Endothelial cell of umbilical vein (primary cell): ENCODE results near the gene ZSCAN5B. TPM values are rescaled to one million over a fixed set of nuclear protein-coding genes. Genes with fewer than 3 reads are reported as not detected.
"Not testable (repeated sequence)": the region's sequence is repeated elsewhere in the genome, so short reads cannot be mapped to it uniquely, and the experiment has no call there.

Experiments used
- BruUV-seq: library from RNA; stranded (reverse); fragments of 400-500 nt; replicated peaks from 2 replicates; lab custom pipeline; 2021; lab: Mats Ljungman, UMichigan
- CTCF ChIA-PET: fragments of 300-600, 350-600 bp; sonication (Branson Sonifier 250); formaldehyde crosslinking; loops from one replicate; lab custom pipeline; 2021; ENCODE audit warnings: antibody characterized with exemption, inconsistent platforms; lab: Charles Lee
- POLR2A ChIA-PET: fragments of 300-600, 350-600 bp; sonication (Branson Sonifier 250); formaldehyde crosslinking; loops from one replicate; lab custom pipeline; 2021; ENCODE audit warnings: antibody characterized with exemption, inconsistent platforms; lab: Charles Lee
- DNase-seq: peaks from one replicate; pipeline ENCODE4 v3.0.0-alpha.2; 2011; ENCODE audit warnings: low read depth, low spot score
- FAIRE-seq: peaks from 2 replicates; lab custom pipeline; 2011; peaks lifted over from hg19 to GRCh38; lab: Jason Lieb, UNC
- H2AFZ ChIP-seq: 2 replicates; pipeline ENCODE4 v1.6.0; 2012; ENCODE audit warnings: low read depth, low read length, control low read depth, inconsistent platforms
- H3K27ac ChIP-seq: 2 replicates; pipeline ENCODE4 v1.5.1; 2011; ENCODE audit warnings: low read depth, mild to moderate bottlenecking, control low read depth, low read length, moderate library complexity; ENCODE audit not compliant: insufficient read depth
- H3K27me3 ChIP-seq, 2 experiments: 2 replicates each; pipeline versions ENCODE4 v1.6.0 to v1.6.1; 2011; ENCODE audit warnings: low read length in 2 of 2, mixed read lengths in 1 of 2; ENCODE audit not compliant: control insufficient read depth in 2 of 2, insufficient read depth in 2 of 2
- H3K36me3 ChIP-seq, 2 experiments: 2 replicates in 1 of 2; 3 replicates in 1 of 2; pipeline ENCODE4 v1.5.1; 2011; ENCODE audit warnings: low read length in 2 of 2, mild to moderate bottlenecking in 1 of 2, moderate library complexity in 1 of 2; ENCODE audit not compliant: control insufficient read depth in 2 of 2, insufficient read depth in 2 of 2; ENCODE audit errors: extremely low read depth in 1 of 2
- H3K4me1 ChIP-seq: 3 replicates; pipeline ENCODE4 v1.5.1; 2011; ENCODE audit warnings: mild to moderate bottlenecking, low read length; ENCODE audit not compliant: control insufficient read depth, insufficient read depth; ENCODE audit errors: extremely low read depth
- H3K4me2 ChIP-seq: 2 replicates; pipeline ENCODE4 v1.6.1; 2011; ENCODE audit warnings: low read length, control low read depth, mixed read lengths; ENCODE audit not compliant: insufficient read depth
- H3K4me3 ChIP-seq, 3 experiments: fragments of 200-600 bp in 1 of 3; sonication (generic), shearing (Covaris generic) in 1 of 3; replicated peaks in 1 of 3; 2 replicates each; pipeline ENCODE4 v1.5.1; 2011 to 2016; ENCODE audit warnings: control low read depth in 3 of 3, low read length in 3 of 3, mild to moderate bottlenecking in 2 of 3, inconsistent platforms in 1 of 3, low read depth in 1 of 3, moderate library complexity in 1 of 3; ENCODE audit not compliant: insufficient read depth in 1 of 3
- H3K79me2 ChIP-seq: 2 replicates; pipeline ENCODE4 v1.6.0; 2012; ENCODE audit warnings: low read length, inconsistent platforms; ENCODE audit not compliant: control insufficient read depth, insufficient read depth
- H3K9ac ChIP-seq: replicated peaks from 2 replicates; pipeline ENCODE3; 2011; ENCODE audit warnings: low read length, control low read depth; ENCODE audit not compliant: insufficient read depth; ENCODE audit errors: extremely low read depth
- H3K9me1 ChIP-seq: replicated peaks from 3 replicates; pipeline ENCODE4 v1.6.0; 2011; ENCODE audit warnings: mild to moderate bottlenecking, low read length; ENCODE audit not compliant: control insufficient read depth, insufficient read depth; ENCODE audit errors: extremely low read depth
- H3K9me3 ChIP-seq: replicated peaks from 2 replicates; pipeline ENCODE4 v1.5.1; 2012; ENCODE audit warnings: low read length, inconsistent platforms; ENCODE audit not compliant: control insufficient read depth, insufficient read depth
- H4K20me1 ChIP-seq: replicated peaks from 2 replicates; pipeline ENCODE3; 2011; ENCODE audit warnings: mild to moderate bottlenecking, low read length; ENCODE audit not compliant: control insufficient read depth, insufficient read depth; ENCODE audit errors: extremely low read depth
- EZH2 ChIP-seq: IDR thresholded peaks from 2 replicates; pipeline ENCODE4 v1.6.1; 2012; ENCODE audit warnings: borderline replicate concordance, low read depth, mild to moderate bottlenecking, moderate library complexity, low read length, inconsistent platforms; ENCODE audit not compliant: severe bottlenecking
- FOS ChIP-seq: IDR thresholded peaks from 2 replicates; pipeline ENCODE4 v1.6.1; 2011; ENCODE audit warnings: mild to moderate bottlenecking, low read length, moderate library complexity, borderline replicate concordance; ENCODE audit not compliant: insufficient read depth
- GATA2 ChIP-seq: IDR thresholded peaks from 2 replicates; pipeline ENCODE4 v1.7.0; 2011; ENCODE audit warnings: low read depth, mild to moderate bottlenecking, moderate library complexity, mixed read lengths, low read length; ENCODE audit not compliant: insufficient read length, insufficient read depth
- JUN ChIP-seq: IDR thresholded peaks from 2 replicates; pipeline ENCODE4 v1.6.1; 2011; ENCODE audit warnings: borderline replicate concordance, low read depth; ENCODE audit not compliant: insufficient read length, insufficient read depth
- MYC ChIP-seq: IDR thresholded peaks from one replicate; pipeline ENCODE4 v1.6.1; 2011; ENCODE audit warnings: mild to moderate bottlenecking, low read depth, low read length
- POLR2A ChIP-seq: IDR thresholded peaks from 2 replicates; pipeline ENCODE4 v1.6.1; 2012; ENCODE audit warnings: low read depth, mild to moderate bottlenecking, control low read depth, low read length
- POLR2AphosphoS5 ChIP-seq: IDR thresholded peaks from 2 replicates; pipeline ENCODE4 v1.6.1; 2012; ENCODE audit warnings: low read depth, mild to moderate bottlenecking, control low read depth, low read length, moderate library complexity; ENCODE audit not compliant: insufficient read depth
- dilution Hi-C: fragments of 300-500 bp; cut with MboI; formaldehyde crosslinking; loops from one replicate; pipeline ENCODE4 v1.15.0; 2019; ENCODE audit warnings: low sequenced_read_pairs; ENCODE audit not compliant: extremely low pct_ligation_motif_present
- intact Hi-C: fragments of 100-400 bp; cut with micrococcal nuclease; formaldehyde crosslinking; loops from one replicate; pipeline ENCODE4 v1.10.0; 2022
- polyA plus RNA-seq, 4 experiments: library from polyadenylated mRNA; depleted of rRNA in 3 of 4; stranded (reverse) in 3 of 4; unstranded in 1 of 4; fragments of >200 nt; gene quantifications; 2 replicates each; pipeline versions ENCODE4 v1.2.1 to v1.2.3, GENCODE V29; 2011 to 2012; ENCODE audit warnings: missing spikeins in 1 of 4
- total RNA-seq: library from RNA; stranded (reverse); gene quantifications from 2 replicates; pipeline ENCODE4 v1.2.3, GENCODE V29; 2021
- TF ChIP-seq, protein P1 (sequence below): IDR thresholded peaks from 2 replicates; pipeline ENCODE4 v1.6.1; 2011; ENCODE audit not compliant: insufficient read depth, insufficient read length
- TF ChIP-seq, protein P2 (sequence below), 2 donors: IDR thresholded peaks; 1 replicate in 1 of 2; 2 replicates in 1 of 2; pipeline ENCODE4 v1.5.1; 2011; ENCODE audit warnings: low read length in 2 of 2, mild to moderate bottlenecking in 2 of 2, moderate library complexity in 2 of 2, control low read depth in 1 of 2, inconsistent platforms in 1 of 2, low read depth in 1 of 2; ENCODE audit not compliant: insufficient read depth in 1 of 2; ENCODE audit errors: extremely low read depth in 1 of 2

Gene ZSCAN5B
- total and polyA plus RNA-seq, 2 donors (not counting 3 experiments of a cell fraction or from before 2014, with no cell fraction given), result 0.07 TPM; not detected in 1

DNA sequence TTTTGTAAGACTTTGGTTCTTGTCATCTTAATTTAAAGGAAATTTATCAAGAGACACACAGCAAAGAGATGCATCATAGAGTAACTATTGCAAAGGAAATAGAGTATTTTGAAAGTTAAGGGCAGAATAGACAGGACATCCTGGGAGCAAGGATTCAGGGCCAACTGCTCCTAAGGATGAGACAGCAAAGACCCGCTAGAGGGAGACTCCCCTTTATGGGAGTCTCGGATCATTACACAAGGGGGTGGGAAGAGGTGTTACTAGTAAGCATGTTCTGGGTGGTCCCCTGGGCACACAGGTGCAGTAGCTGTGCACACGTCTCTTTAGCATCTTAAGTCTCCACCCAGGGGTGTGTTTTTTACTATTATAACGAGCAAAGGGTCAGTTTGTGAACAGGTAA, 14.1 kb upstream of the ZSCAN5B start:
- no peaks in the 10 kb centered on the region for H3K4me1 ChIP-seq
- H4K20me1 ChIP-seq, result no peaks in the 10 kb centered on the region
- POLR2A ChIA-PET, result no interaction called here
- no peaks in the 10 kb centered on the region for H3K9me1 ChIP-seq
- no peaks in the 10 kb centered on the region for H3K9me3 ChIP-seq
- FAIRE-seq, result no peak
- TF ChIP-seq, protein P1, sequence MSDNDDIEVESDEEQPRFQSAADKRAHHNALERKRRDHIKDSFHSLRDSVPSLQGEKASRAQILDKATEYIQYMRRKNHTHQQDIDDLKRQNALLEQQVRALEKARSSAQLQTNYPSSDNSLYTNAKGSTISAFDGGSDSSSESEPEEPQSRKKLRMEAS, result no peak
- TF ChIP-seq MYC (no peak), JUN (no peak), POLR2A (no peak), POLR2AphosphoS5 (no peak), EZH2 (no peak), GATA2 (no peak), FOS (no peak)
- TF ChIP-seq, protein P2, sequence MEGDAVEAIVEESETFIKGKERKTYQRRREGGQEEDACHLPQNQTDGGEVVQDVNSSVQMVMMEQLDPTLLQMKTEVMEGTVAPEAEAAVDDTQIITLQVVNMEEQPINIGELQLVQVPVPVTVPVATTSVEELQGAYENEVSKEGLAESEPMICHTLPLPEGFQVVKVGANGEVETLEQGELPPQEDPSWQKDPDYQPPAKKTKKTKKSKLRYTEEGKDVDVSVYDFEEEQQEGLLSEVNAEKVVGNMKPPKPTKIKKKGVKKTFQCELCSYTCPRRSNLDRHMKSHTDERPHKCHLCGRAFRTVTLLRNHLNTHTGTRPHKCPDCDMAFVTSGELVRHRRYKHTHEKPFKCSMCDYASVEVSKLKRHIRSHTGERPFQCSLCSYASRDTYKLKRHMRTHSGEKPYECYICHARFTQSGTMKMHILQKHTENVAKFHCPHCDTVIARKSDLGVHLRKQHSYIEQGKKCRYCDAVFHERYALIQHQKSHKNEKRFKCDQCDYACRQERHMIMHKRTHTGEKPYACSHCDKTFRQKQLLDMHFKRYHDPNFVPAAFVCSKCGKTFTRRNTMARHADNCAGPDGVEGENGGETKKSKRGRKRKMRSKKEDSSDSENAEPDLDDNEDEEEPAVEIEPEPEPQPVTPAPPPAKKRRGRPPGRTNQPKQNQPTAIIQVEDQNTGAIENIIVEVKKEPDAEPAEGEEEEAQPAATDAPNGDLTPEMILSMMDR (IDR thresholded peaks at IDR 0.05; ENCODE audit: extremely low read depth in 1 of 2, insufficient read depth in 1 of 2, low read depth in 1 of 2, low read length in 2 of 2), result no peak
- no peak overlapping the region for H2AFZ ChIP-seq
- H3K4me3 ChIP-seq, result no peak overlapping the region
- no TSS peak for BruUV-seq
- no peak overlapping the region for H3K27ac ChIP-seq
- peaks cover 0 to 3% of the 10 kb centered on the region in 2 experiments for H3K27me3 ChIP-seq
- H3K36me3 ChIP-seq, result no peaks in the 10 kb centered on the region
- intact Hi-C loops (no loop called here), dilution Hi-C loops (no loop called here)
- H3K9ac ChIP-seq, result no peak overlapping the region
- H3K4me2 ChIP-seq, result no peak overlapping the region
- no peak for DNase-seq
- H3K79me2 ChIP-seq, result no peaks in the 10 kb centered on the region
- CTCF ChIA-PET, result no interaction called here

DNA sequence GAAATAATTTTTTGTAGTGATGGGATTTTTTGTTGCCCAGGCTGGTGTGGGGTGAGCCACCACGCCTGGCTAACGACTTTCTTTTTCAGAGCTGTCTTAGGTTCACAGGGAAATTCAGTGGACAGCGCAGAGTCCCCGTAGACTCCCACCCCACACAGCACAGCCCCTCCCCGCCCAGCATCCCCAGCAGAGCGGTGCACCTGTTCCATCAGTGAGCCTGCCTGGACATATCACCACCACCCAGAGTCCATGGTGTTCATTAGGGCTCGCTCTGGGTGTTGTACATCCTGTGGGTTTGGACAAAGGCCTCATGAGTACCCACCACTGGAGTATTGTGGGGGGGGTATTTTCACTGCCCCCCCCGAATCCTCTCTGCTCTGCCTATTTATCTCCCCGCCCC, 12.5 kb upstream of the ZSCAN5B start:
- H2AFZ ChIP-seq, H3K36me3 ChIP-seq, intact Hi-C loops, H3K4me2 ChIP-seq, BruUV-seq, DNase-seq, H3K9me1 ChIP-seq, H3K4me1 ChIP-seq, H3K9me3 ChIP-seq, POLR2A ChIA-PET, H3K27ac ChIP-seq, H3K79me2 ChIP-seq, FAIRE-seq, H3K27me3 ChIP-seq, dilution Hi-C loops, H3K4me3 ChIP-seq, H3K9ac ChIP-seq, H4K20me1 ChIP-seq: not testable (repeated sequence)
- CTCF ChIA-PET, result interaction anchor here (1.4 kb wide), 1 partner anchor 123 kb away, joined by 3 read pairs; no protein-coding TSS in a partner anchor
